ENCODE data around the gene TRIM27. TPM values are rescaled to one million over a fixed set of nuclear protein-coding genes. Genes with fewer than 3 reads are reported as not detected.

The TRIM27 gene
- total and polyA plus RNA-seq, 8 donors = 24.1 to 43.3 (median 31.0) TPM

GRCh38 chr6:28896505-28897368, 27.0 kb downstream of the TRIM27 start:
- no peaks in the 10 kb centered on the region for H3K9me3 ChIP-seq
- peak overlapping the region; percentile 8 to 64 (median 45) for H3K4me3 ChIP-seq
- peak overlapping the region; percentile 96 to 98 (median 98) for H3K27ac ChIP-seq
- intact Hi-C loops (cut with DNase I) = no loop called here
- TF ChIP-seq CTCF (IDR thresholded peaks at IDR 0.05) = peak in 2 of 4 donors; percentile 12 to 13
- peak; percentile 53 to 76 (median 62) for DNase-seq
- 0% methylated on average over 41 of the region's 41 CpGs for WGBS, 2 donors
- ATAC-seq = peak; percentile 61 to 72 (median 66)
- peaks cover 0 to 10% (median 5%) of the 10 kb centered on the region in 3 donors for H3K4me1 ChIP-seq
- FAIRE-seq = no peak
- peaks cover 0 to 11% (median 4%) of the 10 kb centered on the region in 3 donors for H3K36me3 ChIP-seq
- H3K27me3 ChIP-seq = no peaks in the 10 kb centered on the region

GRCh38 chr6:28895131-28895812, 28.5 kb downstream of the TRIM27 start:
- Histone ChIP-seq H3K36me3 (no peaks in the 10 kb centered on the region), H3K9me3 (no peaks in the 10 kb centered on the region), H3K27ac (peak overlapping the region; percentile 96 to 98 (median 98)), H3K4me1 (peaks cover 0 to 10% (median 5%) of the 10 kb centered on the region in 3 donors), H3K27me3 (no peaks in the 10 kb centered on the region), H3K4me3 (peak overlapping the region; percentile 33 to 64 (median 45))
- WGBS, 2 donors = 8 to 9% methylated on average over 27 of the region's 27 CpGs
- FAIRE-seq (peak; percentile 90), ATAC-seq (peak; percentile 78 to 88 (median 82)), DNase-seq (peak; percentile 84 to 94 (median 88))
- TF ChIP-seq CTCF (IDR thresholded peaks at IDR 0.05) = no peak
- intact Hi-C loops (cut with DNase I) = no loop called here

GRCh38 chr6:28893172-28893799, 30.5 kb downstream of the TRIM27 start:
- intact Hi-C loops (cut with DNase I) = no loop called here
- TF ChIP-seq CTCF (IDR thresholded peaks at IDR 0.05) = no peak
- Histone ChIP-seq H3K27me3 (no peaks in the 10 kb centered on the region), H3K9me3 (no peaks in the 10 kb centered on the region), H3K4me3 (no peak overlapping the region), H3K36me3 (no peaks in the 10 kb centered on the region), H3K4me1 (peaks cover 0 to 10% (median 5%) of the 10 kb centered on the region in 3 donors), H3K27ac (no peak overlapping the region)
- 69 to 70% methylated on average over 9 of the region's 9 CpGs for whole genome bisulfite sequencing, 2 donors
- DNase-seq (no peak), FAIRE-seq (no peak), ATAC-seq (no peak)

- intact Hi-C loops (cut with DNase I) = no loop called here
- H3K27ac ChIP-seq = no peak overlapping the region
- H3K9me3 ChIP-seq = no peaks in the 10 kb centered on the region
- ATAC-seq (no peak), DNase-seq (no peak), FAIRE-seq (no peak)
- WGBS, 2 donors = 53 to 63% methylated on average over 4 of the region's 4 CpGs
- no peaks in the 10 kb centered on the region for H3K27me3 ChIP-seq
- H3K36me3 ChIP-seq = no peaks in the 10 kb centered on the region
- H3K4me3 ChIP-seq = no peak overlapping the region
- no peak for TF ChIP-seq CTCF (IDR thresholded peaks at IDR 0.05)
- H3K4me1 ChIP-seq = peaks cover 0 to 4% (median 0%) of the 10 kb centered on the region in 3 donors
Observed at GRCh38 chr6:28892525-28892924, 31.3 kb downstream of the TRIM27 start.

Data from pancreas (tissue), 10 donors.